ENCODE results near the gene WFS1.

WFS1 gene

DNA sequence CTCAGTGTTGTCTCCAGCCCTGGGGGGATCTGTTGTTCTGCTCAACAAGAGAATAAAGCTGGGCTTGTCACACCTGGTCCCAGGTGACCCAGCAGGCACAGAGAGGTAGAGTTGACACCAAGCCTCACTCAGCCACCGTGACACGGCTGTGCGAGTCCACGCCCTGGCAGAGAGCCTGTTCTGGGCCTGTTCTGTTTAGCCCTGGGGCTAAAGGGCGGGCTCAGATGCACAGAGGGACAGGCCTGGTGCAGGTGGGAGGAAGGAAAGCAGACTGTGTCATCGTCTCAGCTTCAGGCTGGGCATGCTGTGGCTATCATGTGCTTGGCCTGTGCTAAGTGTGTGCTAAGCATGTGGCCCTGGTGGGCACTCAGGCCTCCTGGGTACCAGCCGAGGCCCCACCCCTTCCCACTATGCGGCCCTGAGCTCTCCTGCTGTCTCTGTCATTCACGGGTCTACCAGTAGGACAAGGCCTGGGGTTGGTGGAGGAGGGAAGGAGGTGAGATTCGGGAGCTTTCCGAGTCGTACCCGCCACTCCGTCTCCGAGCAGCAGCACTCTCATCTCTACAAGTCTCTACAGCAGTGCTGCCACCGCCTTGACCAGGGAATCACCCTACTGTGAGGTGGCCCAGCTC is 10.8 kb downstream of the WFS1 start:
- no peak for DNase-seq

DNA sequence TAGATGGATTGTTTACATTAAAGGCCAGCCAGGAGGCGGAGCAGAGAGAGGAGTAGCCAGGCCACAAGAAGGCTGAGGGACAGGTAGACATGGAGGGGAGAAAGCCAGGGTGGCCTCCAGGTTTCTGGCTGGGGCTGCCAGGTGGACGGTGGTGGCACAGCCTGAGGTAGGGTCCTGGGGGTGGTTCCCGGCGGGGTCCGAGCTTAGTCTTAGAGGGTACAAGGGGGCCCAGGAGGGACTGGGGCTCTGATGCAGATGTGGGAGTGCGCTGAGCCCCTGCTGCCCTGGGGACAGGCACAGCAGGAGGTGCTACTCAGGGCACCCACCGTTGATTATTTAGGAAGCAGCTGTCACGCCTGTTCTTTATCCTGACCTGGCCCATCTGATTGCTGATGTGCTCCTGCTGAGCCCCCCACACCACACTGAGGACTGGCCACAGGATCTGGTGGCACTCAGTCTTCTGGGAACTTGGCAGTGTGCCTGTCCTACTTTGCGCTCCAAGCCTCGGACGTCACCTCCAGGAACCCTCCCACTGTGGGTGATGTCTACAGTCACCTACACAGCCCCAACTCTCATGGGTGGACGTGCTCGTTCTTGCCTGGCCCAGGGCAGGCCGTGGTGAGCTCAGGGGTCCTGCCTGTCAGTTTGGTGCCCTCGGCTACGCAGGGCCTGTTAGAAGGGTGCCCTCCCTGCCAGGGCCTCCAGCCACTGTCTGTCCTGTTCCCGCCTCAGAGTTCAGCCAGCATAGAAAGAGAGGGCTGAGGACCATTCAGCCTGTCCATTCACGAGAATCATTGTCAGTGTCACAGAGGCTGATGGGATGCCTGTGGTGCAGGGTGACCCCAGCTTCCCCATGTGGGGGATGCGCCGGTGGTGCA is 12.0 kb downstream of the WFS1 start:
- DNase-seq: no peak

DNA sequence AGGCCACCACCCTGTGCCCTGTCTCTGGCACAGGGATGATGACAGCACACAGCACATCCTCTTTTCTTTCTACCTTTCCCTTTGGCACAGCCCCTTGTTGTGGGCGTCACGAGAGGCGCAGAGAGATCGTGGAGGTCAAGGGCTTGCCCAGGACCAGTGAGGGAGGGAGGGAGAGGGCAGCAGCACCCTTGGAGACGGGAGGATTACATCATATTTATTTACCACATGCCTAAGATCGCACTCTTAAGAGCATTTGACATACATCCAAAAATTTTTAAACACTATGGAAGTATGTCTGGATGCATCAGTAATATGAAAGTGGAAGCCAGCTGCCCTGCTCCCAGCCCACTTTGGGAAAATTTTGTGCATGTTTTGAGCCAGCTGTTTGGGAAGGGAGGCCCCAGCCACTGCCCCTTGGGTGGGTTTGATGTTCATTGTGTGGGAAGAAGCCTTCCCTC is 12.7 kb downstream of the WFS1 start:
- no peak for DNase-seq

GRCh38 chr4:6283282-6283681 is 13.6 kb downstream of the WFS1 start:
- no peak for DNase-seq

DNA sequence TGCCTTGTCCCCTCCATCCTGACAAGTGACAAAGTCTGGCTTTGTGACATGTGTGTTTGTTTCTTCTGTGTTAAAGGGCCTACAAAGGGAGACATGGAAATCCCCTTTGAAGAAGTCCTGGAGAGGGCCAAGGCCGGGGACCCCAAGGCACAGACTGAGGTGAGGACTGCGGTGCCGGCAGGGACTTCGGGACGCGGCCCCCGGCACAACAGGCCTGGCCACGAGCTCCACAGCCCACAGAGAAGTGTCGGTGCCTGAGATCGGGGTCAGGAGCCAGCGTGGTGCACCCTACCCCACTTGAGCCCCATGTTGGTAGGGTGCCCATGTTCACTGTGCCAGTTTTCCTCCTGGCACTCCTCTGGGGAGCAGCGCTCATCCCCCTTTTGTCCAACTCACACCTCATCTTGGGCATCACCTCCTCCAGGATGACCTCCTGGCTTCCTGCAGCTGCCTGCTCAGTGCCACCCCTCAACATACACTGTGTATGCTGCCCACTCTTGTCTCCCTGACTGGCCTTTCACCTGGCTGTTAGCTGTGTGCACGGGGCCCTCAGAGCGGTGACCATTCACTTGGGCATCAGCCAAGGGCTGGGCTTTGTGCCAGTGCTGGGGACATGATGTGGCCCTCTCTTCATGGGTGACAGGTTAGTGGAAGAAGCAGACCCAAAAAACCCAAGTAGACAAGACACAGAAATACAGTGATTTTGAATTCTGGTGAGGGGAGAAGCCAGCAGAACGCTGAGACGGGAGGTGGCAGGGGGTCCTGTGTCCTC is 17.6 kb downstream of the WFS1 start:
- no peak for DNase-seq

GRCh38 chr4:6288342-6288741 is 18.7 kb downstream of the WFS1 start:
- no peak for DNase-seq

DNA sequence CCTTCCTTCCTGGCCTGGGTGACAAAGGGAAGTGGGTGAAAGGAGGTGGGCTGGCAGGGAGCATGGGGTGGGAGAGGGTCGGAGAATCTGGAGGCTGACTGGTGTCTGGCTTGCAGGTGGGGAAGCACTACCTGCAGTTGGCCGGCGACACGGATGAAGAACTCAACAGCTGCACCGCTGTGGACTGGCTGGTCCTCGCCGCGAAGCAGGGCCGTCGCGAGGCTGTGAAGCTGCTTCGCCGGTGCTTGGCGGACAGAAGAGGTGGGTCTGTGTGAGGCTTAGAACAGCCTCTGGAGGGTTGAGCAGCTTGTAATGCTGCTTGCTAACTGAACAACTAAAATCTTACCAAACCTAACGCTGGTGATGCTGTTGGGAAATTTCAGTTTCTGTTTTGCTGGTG is 19.2 kb downstream of the WFS1 start:
- DNase-seq: no peak

- DNase-seq: no peak
These were observed 20.6 kb downstream of the WFS1 start for GRCh38 chr4:6290256-6290655.

GRCh38 chr4:6290769-6291547 is 21.3 kb downstream of the WFS1 start:
- no peak for DNase-seq

- DNase-seq: no peak
These were observed 22.2 kb downstream of the WFS1 start for GRCh38 chr4:6291784-6292297.

GRCh38 chr4:6292376-6293096 is 22.9 kb downstream of the WFS1 start:
- no peak for DNase-seq

GRCh38 chr4:6293097-6293445 is 23.4 kb downstream of the WFS1 start:
- DNase-seq: no peak

DNA sequence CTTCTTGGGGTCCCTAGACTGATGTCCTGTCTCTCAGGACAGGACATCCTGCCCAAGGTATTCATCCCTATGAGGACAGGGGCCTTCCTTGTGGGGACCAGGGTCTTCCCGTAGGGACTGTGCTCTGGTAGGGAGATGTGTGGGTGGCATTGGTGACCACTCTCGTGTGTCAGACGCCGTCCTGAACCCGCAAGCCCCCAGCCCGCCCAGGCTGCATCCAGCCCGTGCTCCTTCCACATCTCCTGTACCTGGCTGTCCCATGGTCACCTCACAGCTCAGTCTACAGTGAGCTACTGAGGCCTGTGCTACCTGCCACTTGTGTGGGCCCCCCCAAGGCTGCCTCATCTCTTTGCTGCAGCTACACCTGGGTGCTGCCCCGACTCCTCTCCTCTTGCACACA is 24.0 kb downstream of the WFS1 start:
- DNase-seq: no peak

GRCh38 chr4:6294705-6295421 is 25.2 kb downstream of the WFS1 start:
- no peak for DNase-seq

DNA sequence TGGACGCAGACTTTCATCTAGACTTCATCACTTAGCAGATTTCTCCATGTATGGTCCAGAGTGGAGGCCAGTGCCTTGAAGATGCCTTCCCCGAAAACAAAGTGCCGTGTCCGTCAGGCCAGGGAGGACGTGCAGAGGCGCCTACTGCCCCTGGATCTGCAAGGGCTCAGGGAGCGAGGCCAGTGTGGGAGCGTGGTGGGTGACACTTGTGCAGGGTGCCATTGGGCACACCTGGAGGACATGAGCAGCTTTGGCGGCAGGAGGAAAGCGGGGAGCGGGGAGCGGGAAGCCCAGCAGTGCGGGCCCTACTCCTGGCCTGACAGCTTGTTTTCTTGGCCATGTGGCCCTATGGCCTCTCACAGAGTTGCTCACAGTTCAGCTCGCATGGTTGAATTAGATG is 25.8 kb downstream of the WFS1 start:
- DNase-seq: no peak

- no peak for DNase-seq
These were observed 26.4 kb downstream of the WFS1 start for GRCh38 chr4:6296026-6296425.

DNA sequence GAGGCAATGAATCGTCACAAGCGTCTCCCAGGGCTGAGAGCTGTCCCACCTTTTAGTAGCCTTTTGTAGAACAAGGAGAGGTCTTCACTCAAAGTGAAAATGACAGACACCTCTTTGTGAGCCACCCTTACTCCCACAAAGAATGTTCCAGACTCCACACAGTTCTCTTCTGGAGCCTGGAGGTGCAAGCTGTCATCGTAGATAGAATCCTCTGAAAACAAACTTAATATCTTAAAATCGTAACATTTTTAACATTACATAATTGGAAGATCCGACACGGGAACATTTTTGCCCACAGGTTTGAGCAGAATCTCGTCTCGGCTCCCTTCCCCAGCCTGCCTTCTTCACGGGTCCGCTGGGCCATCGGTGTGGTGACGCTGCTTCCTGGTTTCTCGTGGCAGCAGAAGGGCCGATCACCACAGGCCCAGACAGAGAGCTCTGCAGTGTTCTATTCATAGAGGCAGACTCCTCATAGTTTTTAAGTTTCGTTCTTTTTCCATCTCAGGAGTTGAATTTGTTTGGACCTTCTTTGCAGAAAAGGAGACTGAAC is 27.7 kb downstream of the WFS1 start:
- DNase-seq: no peak

DNA sequence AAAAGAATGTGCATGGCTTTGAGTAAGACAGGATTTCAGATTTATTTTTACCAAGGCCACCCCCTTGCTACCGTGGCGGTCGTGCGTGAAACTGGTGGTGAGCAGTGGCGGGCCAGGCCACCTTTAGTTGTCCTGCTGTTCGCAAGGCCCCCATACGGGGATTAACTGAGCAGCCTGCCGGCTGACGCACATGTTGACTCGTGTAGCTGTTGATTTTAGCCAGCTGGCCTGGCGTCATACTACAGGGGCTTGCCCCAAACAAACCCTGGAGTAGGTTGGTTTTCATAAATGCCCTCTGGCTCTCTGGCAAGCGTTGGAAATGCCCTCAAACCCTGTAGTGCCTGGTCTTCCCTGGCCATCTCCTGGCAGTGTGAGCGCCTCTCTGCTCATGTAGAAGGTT is 28.4 kb downstream of the WFS1 start:
- no peak for DNase-seq

- DNase-seq: no peak
These were observed 29.2 kb downstream of the WFS1 start for GRCh38 chr4:6298852-6299251.

DNA sequence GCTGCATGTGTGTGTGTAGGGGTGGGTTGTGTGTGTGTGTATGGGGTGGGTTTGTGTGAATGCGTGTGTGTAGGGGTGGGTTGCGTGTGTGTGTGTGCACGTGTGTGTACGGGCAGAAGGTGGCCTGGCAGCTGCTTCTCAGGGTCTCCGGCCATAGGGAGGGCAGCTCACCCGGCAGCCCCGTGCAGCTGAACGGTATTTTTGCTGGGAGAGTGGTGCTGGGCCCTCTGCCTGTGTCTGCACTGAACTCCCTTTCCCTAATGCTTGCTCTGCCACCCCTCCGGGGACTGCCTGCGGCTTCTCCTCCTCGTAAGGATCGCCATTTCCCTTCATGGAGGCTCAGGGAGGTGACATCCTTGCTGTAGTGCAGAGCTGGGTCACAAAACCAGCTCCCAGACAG is 30.2 kb downstream of the WFS1 start:
- DNase-seq: no peak

GRCh38 chr4:6300359-6300758 is 30.7 kb downstream of the WFS1 start:
- DNase-seq: no peak
